Measurements from ENCODE around the gene TAB2.

TAB2 gene

GRCh38 chr6:149311766-149312165 lies 5.7 kb upstream of the TAB2 start:
- no peak for DNase-seq (ENCODE audit: low spot score)

- no peak for DNase-seq (ENCODE audit: low spot score)
Observed at GRCh38 chr6:149313070-149313469, 4.4 kb upstream of the TAB2 start.

GRCh38 chr6:149313861-149314260 lies 3.7 kb upstream of the TAB2 start:
- DNase-seq (ENCODE audit: low spot score): no peak

GRCh38 chr6:149314325-149314905 lies 3.1 kb upstream of the TAB2 start:
- DNase-seq (ENCODE audit: low spot score): no peak

GRCh38 chr6:149316108-149316727 lies 1.3 kb upstream of the TAB2 start:
- no peak for DNase-seq (ENCODE audit: low spot score)

- DNase-seq (ENCODE audit: low spot score): peak; percentile 94
Observed at GRCh38 chr6:149316740-149317643, 520 bp upstream of the TAB2 start.

- DNase-seq (ENCODE audit: low spot score): peak; percentile 72
Observed at GRCh38 chr6:149318581-149319286, 1.2 kb downstream of the TAB2 start.

- peak; percentile 70 for DNase-seq (ENCODE audit: low spot score)
Observed at GRCh38 chr6:149319422-149319821, 1.9 kb downstream of the TAB2 start.

GRCh38 chr6:149320016-149320415 lies 2.5 kb downstream of the TAB2 start:
- peak; percentile 35 for DNase-seq (ENCODE audit: low spot score)

GRCh38 chr6:149320796-149321195 lies 3.3 kb downstream of the TAB2 start:
- no peak for DNase-seq (ENCODE audit: low spot score)

- no peak for DNase-seq (ENCODE audit: low spot score)
Observed at GRCh38 chr6:149323353-149323752, 5.8 kb downstream of the TAB2 start.

GRCh38 chr6:149323925-149324324 lies 6.4 kb downstream of the TAB2 start:
- DNase-seq (ENCODE audit: low spot score): no peak

- DNase-seq (ENCODE audit: low spot score): peak; percentile 34
Observed at GRCh38 chr6:149324428-149324827, 6.9 kb downstream of the TAB2 start.

GRCh38 chr6:149325648-149326236 lies 8.2 kb downstream of the TAB2 start:
- DNase-seq (ENCODE audit: low spot score): no peak

- no peak for DNase-seq (ENCODE audit: low spot score)
Observed at GRCh38 chr6:149327638-149328037, 10.1 kb downstream of the TAB2 start.

GRCh38 chr6:149328083-149328482 lies 10.6 kb downstream of the TAB2 start:
- DNase-seq (ENCODE audit: low spot score): no peak

GRCh38 chr6:149329529-149329928 lies 12.0 kb downstream of the TAB2 start:
- DNase-seq (ENCODE audit: low spot score): no peak

- DNase-seq (ENCODE audit: low spot score): no peak
Observed at GRCh38 chr6:149330133-149330532, 12.6 kb downstream of the TAB2 start.

GRCh38 chr6:149331043-149331807 lies 13.7 kb downstream of the TAB2 start:
- no peak for DNase-seq (ENCODE audit: low spot score)

GRCh38 chr6:149331871-149332270 lies 14.4 kb downstream of the TAB2 start:
- no peak for DNase-seq (ENCODE audit: low spot score)

GRCh38 chr6:149332602-149333265 lies 15.2 kb downstream of the TAB2 start:
- no peak for DNase-seq (ENCODE audit: low spot score)

All from CD4-positive, alpha-beta T cell treated with Interleukin-2 at 100 ng/mL for 4 hours (primary cell).